Hematopoietic multipotent progenitor cell treated with erythropoietin and hydrocortisone succinate and interleukin-3 and kit ligand, for 6 days (in vitro differentiated cells): Measurements from ENCODE around the gene MT1A.

ENCODE experiments used
- DNase-seq: peaks from one replicate; pipeline ENCODE4 v3.0.0-alpha.2; 2015

MT1A gene

DNA sequence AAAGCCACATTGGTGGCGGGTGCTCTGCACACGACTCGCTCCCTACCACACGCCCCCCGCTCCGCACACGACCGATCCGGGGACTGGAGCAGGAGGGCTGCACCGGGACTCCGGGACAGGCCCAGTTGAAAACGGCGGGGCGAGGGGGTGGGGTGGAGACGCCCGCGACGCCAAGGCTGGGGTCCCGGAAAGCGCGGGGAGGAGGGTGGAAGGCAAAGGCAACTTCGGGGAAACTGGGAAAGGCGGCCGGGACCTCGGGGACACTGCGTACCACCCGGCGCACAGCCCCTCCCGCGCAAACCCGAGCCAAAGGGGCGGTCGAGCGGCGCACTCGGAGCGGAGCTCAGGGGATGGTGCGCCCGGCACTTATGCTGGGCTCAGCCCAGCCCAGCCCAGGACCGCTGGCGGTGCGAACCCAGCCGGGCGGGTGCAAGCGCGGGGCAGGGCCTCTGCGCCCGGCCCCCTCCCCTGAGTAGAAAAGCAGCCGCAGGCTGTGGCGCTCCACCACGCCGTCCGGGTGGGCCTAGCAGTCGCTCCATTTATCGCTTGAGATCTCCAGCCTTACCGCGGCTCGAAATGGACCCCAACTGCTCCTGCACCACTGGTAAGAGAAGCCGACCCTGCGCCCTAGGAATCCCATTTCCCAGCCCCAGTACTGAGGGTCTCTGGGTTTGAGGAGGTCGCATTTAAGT lies 6.2 kb upstream of the MT1A start, which contains the start of gene MT1M:
Gene MT1M, plus strand, starts transcription at position 504 of the 692 bp plus-strand sequence. Its CDS starts 73 bp downstream, at position 577.
- DNase-seq: peak; percentile 41

DNA sequence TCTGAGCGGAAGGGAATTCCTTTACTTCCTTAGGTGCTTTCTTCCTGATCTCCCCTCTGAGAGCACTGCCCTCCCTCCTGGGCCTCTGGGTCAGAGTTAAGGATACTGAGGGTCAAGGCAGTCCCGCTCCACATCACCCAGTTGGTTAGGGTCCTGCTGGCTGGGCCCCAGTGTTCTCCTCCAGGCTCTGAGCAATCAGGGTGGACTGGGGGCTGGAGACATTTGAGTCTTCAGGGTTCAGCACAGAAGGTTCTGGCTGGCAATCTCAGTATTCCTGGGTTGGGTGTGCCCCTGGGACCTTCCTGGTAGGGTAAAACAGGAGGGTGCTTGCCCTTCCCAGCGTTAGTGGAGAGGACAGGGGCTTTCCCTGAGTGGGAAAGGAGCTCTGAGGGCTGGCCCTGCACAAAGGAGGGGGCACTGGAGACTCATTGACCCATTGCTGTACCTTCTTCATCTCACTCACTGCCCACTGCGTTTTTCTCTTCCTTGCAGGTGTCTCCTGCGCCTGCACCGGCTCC lies 5.6 kb upstream of the MT1A start:
- no peak for DNase-seq

DNA sequence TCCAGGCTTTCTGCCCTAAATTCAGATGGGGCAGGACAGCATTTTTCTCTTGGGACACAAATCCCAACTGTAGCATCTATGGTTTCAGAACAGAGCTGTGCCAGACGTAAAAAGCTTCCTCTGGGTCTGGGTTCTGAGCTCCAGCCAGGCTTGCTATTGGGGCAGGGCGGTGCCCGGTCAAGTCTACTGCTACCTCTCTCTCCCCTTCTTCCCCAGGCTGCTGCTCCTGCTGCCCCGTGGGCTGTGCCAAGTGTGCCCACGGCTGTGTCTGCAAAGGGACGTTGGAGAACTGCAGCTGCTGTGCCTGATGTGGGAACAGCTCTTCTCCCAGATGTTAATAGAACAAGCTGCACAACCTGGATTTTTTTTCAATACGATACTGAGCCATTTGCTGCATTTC lies 4.9 kb upstream of the MT1A start:
- no peak for DNase-seq

GRCh38 chr16:56634715-56635440 lies 3.6 kb upstream of the MT1A start:
- no peak for DNase-seq

DNA sequence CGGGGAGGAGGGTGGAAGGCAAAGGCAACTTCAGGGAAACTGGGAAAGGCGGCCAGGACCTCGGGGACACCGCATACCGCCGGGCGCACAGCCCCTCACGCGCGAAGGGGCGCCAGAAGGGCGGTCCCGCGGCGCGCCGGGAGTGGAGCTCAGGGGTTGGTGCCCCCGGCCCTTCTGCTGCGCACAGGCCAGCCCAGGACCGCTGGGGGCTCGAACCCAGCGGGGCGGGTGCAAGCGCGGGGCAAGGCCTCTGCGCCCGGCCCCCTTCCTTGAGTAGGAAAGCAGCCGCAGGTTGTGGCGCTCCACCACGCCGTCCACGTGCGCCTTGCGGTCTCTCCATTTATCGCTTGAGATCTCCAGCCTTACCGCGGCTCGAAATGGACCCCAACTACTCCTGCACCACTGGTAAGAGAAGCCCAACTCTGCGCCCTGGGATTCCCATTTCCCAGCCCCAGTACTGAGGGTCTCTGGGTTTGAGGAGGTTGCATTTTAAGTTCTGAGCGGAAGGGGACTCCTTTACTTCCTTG lies 3.0 kb upstream of the MT1A start:
- no peak for DNase-seq

- no peak for DNase-seq
Measured at GRCh38 chr16:56636616-56637413, 1.7 kb upstream of the MT1A start.

DNA sequence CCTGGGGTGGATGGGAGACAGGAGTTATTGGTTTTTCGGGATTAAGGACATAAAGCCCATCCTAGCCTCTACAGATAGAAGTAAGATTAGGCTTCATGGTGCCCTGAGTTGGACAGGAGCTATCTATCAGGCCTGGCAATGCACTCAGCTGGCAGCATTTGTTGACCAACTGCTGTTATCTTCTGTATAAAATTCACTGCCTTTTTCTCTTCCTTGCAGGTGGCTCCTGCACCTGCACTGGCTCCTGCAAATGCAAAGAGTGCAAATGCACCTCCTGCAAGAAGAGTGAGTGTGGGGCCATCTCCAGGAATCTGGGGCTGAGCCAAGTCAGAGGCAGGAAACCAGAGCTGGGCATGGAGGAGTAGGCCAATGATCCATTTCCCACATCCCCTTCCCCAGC lies 579 bp downstream of the MT1A start:
- DNase-seq: no peak

GRCh38 chr16:56640076-56640475 lies 1.6 kb downstream of the MT1A start:
- no peak for DNase-seq

DNA sequence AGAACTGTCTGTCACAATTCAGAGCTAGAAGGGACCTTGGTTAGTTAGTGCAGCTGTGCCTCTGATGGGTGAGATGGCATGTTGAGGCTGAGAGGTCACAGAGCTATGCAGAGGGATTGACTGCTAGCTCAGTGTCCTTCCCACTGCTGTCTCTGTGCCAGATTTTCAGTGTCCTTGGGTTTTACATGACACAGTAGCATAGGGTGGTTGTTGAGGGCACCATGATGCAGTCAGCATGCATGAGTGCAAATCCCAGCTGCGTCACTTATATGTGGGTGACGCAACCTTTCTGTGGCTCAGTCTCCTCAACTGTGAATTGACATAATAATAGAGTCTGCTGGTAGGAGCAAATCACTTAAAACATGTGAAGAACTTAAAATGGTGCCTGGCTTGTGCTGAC lies 2.7 kb downstream of the MT1A start:
- no peak for DNase-seq

GRCh38 chr16:56643080-56643778 lies 4.8 kb downstream of the MT1A start:
- peak; percentile 81 for DNase-seq

- no peak for DNase-seq
Measured at GRCh38 chr16:56643833-56644232, 5.4 kb downstream of the MT1A start.

GRCh38 chr16:56645311-56645710 lies 6.8 kb downstream of the MT1A start:
- DNase-seq: no peak

DNA sequence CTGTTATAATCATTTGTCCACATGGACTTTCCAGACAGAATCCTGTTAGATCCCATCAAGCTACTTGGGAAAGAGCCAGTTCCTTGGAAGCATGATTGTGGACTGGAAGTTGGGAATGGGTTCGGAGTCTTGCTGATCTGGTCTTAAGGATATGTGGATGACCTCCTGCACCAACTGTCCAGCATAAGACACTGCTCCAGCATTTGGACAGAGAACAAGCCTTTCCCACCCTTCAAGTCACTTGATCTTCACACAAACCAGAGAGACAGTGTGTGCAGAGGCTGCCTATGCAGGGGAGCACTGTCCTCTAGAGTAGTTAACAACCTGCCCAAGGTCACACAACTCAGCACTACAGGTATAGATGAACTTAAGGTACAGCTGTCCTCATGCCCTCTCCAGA lies 7.4 kb downstream of the MT1A start:
- no peak for DNase-seq

- DNase-seq: no peak
Measured at GRCh38 chr16:56647641-56648431, 9.4 kb downstream of the MT1A start.

DNA sequence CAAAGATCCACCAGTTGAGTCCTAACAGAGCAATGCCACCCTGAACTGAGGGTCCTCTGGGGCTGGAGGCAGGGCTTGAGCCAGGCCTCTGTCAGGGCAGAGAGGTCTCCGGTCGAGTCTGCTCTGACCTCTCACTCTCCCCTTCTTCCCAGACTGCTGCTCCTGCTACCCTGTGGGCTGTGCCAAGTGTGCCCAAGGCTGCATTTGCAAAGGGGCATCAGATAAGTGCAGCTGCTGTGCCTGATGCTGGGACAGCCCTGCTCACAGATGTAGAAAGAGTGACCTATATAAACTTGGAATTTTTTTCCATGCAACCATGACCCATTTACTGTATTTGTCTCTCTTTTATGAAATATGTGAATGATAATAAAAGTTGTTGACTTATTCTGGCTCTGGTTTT lies 10.8 kb downstream of the MT1A start:
- DNase-seq: no peak

DNA sequence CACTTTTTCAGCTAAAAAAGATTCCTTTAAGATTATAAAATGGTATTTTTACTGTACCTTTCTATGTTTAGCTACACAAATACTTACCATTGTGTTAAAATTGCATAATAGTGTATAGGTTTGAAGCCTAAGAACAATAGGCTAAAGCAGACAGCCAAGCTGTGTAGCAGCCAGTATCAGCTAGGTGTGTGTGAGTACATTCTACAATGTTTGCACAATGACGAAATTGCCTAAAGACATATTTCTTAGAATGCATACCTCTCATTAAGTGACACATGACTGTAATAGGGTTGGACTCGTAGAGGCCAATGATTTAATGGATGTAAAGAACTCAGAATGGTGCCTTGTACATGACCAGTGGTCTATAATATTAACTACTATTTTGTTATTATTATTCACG lies 11.4 kb downstream of the MT1A start:
- DNase-seq: no peak

- no peak for DNase-seq
Measured at GRCh38 chr16:56651586-56651985, 13.1 kb downstream of the MT1A start, which contains the start of gene MT1B. Gene MT1B (plus strand): TSS chr16:56651886. CDS start chr16:56651954, 68 bp downstream.

- no peak for DNase-seq
Measured at GRCh38 chr16:56652600-56652999, 14.1 kb downstream of the MT1A start.

DNA sequence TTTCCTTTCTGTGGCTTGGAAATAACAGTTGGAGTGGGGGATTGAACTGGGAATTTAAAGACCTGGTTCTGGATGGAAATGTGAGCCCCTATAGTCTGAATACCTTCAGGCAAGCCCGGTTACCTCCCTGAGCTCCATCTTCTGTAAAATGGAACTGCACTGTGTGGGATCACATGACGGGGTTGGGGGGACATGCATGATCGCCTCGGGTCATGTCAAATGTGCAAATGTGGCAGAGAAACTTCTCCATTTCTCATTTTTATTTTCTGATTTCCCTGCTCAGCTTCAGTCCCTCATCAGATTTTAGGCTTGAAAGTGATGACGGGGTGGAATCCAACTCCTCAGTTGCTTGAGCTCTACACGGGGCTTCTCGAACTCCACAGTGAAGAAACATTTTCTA lies 14.8 kb downstream of the MT1A start:
- DNase-seq: no peak

- DNase-seq: peak; percentile 70
Measured at GRCh38 chr16:56657555-56658326, 19.3 kb downstream of the MT1A start, which contains the start of gene MT1F. Gene MT1F (plus strand): TSS chr16:56657959. CDS start chr16:56658059, 100 bp downstream.
